ENCODE data around the gene IFITM10.

GRCh38 chr11:1758611-1759150 lies 8.3 kb upstream of the IFITM10 start:
- TF ChIP-seq ZNF274 (IDR thresholded peaks at IDR 0.05; ENCODE audit: low read depth, low read length) (no peak), YY1 (IDR thresholded peaks at IDR 0.05; ENCODE audit: insufficient read depth, insufficient read length) (no peak)
